ENCODE data around the gene CMIP.

The CMIP gene

DNA sequence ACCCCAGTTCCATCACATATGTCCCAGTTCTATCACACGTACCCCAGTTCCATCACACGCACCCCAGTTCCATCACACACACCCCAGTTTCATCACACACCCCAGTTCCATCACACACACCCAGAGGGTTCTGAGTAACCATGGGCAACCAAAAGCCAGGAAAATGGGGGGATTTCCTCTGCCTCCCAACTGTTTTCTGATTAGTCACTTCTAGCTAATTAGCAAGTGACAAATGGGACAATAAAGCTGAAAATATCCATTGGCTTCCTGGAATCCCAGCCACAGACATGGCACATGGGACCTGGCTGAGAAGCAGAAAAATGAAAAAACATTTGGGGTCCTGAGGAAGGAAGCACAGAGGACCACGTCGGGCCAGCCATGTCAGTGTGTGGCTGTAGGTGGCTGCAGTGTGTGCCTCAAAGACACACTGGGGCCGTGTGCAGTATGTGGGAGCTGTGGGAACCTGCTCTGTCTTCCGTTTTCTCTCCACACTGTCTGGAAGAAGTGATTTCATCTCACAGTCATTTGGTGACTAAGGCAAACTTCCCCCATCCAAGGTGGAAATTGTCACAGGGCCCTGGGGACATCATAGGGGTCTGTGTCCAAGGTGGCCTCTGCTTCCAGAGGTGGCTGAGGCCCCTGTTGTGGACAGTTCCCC is 106.7 kb downstream of the CMIP start:
- no peak for DNase-seq (ENCODE audit: low spot score)

DNA sequence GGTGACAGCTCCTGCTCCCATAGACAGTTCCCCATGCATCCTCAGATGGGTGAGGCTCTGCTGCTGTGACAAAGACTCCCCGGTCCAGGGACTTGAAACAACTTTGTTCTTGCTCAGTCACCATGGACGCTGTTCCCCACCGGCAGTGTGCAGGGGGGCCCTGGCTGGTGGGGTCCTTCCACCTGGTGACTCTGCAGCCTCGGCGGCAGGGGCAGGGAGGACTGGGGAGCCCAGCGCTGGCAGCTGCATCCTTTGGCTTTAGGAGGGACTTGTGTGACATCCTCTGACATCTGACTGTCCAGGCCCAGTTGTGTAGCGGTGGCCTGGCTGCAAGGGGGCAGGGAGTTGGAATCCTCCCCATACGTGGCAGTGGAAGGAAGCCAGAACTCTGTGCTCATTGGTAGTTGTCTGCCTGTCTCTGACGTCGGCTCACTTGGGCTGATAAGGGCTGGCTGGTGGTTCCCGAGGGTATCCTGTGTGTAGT is 107.3 kb downstream of the CMIP start:
- DNase-seq (ENCODE audit: low spot score), result no peak

DNA sequence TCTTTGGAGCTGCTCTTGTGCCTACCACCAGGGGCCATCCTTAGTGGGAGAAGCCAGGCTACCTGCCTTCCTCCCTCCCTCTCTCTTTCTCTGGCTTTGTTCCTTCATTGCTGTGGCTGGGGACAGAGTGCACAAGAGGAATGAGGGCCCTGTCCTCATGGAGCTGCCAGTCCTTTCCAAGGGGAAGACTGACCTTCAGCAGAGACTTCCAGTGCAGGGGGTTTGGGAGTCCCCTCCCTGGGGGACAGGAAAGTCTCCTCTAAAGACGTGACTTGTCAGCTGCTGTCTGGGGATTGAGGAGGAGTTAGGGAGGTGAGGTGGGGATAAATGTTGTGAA is 108.1 kb downstream of the CMIP start:
- no peak for DNase-seq (ENCODE audit: low spot score)

DNA sequence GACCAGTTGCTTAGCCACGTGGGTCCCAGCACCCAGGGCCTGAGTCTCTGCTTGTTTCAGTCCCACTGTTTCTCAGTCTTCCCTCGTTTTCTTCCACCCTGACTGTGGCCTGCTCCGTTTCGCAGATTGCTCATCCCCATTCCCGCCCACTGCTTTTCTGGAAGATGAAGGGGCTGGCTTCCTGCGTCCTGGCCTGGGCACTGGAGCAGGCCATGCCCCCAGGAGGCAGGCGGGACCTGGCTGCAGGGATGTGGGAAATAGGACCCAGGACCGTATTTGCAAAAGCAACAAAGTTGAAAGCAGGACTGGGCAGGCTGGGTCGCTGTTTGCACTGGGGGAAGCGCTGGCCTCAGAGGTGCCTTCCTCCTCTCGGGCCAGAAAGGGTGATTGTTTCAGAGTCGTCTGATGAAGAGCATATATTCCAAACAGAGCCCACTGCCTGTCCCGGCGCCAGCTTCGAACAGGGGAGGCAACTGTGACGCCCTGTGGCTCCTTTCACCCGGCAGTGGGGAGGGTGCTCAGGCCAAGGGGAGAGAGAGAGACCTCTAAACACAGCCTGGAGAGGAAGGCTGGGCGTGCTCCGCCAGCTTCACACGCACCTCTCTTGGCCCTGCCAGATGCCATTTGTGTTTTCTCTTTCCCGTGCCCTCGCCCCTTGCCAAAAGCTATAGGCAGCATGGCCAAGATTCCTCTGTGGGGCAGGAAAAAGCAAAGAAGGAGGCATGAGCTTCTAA is 108.6 kb downstream of the CMIP start:
- DNase-seq (ENCODE audit: low spot score), result no peak

DNA sequence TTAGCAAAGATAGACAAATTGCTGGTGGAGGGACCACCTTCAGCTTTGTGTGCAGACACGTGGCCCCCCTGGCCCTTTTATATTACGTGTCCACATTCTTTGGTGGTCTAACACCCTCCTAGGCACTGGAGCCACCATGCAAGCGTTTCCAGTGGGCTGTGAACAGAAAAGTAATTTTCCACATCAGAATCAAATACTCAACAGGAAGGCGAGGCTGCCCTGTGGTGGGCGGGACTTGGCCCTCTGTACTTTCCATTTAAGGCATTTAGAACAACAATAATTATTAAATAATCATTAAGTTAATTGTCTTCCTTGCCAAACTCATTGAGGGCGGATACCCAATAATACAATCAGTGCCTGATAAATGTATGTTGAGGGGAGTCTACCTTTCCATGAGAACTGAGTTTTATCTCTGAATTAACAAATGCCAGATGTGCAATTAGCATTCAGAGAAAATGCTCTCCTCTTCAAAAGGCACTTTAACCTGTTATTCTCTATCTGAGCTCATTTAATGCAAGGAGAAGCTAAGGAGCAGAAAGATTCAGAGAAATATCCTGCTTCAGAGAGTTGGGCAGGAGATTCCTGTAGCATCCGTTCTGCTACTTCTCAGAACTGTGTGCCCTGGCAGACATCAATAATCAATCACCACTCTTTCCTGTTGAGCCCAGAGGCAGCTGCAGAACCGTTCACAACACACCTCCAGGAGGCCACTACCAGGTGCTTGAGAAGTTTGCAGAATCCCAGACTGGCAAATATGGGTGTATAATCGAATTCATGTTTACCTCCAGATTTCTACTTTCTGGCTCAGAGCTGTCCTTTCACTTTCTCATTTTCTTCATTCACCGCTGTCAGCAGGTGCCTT is 109.4 kb downstream of the CMIP start:
- DNase-seq (ENCODE audit: low spot score), result no peak

DNA sequence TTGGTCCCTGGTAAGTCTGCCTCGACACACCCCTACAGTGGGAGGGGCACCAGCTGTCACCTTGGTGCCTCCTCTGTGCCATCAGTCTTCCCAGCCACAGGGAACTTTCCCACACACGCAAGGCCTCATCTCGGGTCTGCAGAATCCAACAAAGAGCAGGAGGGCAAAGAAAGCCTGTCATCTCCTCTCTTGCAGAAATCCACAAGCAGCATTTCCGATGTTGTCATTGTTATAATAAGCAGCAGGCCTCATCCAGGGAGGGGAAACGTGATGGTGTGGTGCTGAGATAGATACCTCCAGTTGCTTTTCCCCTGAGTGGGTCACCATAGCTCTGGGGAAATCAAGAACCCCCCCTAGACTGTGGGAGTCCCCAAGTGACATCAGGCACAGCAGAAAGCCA is 110.4 kb downstream of the CMIP start:
- no peak for DNase-seq (ENCODE audit: low spot score)

DNA sequence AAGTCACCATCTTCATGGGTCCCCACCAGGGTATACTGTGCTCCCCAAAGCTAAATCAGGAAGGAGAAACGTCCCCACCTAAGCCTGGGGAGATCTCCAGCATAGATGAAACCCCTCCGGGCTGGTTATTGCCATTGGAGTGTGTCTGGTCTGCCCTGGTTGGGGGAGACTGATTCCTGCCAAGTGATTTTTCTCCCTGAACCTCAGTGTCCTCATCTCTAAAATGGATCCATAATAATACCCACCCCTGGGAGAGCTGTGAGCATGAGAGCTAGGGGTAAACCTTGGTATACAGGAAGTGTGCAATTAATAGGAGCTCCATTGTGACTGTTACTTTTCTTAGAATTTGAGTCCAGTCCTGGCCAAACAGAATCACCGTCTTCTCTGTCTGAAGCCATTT is 111.1 kb downstream of the CMIP start:
- DNase-seq (ENCODE audit: low spot score), result no peak

DNA sequence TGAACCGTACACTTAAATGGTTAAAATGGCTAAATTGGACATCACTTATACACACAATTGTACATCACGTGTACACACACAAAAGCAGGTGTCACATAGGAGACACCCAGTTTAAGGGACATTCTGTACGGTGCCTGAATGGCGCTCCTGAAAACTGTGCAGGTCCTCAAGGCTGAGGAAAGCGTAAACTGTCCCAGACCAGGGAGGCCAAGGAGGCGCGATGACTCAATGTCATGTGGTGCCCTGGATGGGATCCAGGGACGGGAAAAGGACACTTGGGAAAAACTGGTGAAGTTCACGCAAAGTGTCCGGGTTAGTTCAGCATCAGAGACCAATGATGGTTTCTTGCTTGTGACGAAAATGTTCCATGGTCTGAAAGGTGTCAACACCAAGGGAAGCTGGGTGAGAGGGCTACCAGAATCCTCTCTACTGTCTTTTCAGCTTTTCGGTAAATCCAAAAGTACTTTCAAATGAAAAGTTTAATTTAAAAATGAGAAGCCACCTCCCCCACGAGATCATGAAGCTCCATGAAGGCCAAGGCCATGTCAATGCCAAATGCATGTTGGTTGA is 112.2 kb downstream of the CMIP start:
- no peak for DNase-seq (ENCODE audit: low spot score)

DNA sequence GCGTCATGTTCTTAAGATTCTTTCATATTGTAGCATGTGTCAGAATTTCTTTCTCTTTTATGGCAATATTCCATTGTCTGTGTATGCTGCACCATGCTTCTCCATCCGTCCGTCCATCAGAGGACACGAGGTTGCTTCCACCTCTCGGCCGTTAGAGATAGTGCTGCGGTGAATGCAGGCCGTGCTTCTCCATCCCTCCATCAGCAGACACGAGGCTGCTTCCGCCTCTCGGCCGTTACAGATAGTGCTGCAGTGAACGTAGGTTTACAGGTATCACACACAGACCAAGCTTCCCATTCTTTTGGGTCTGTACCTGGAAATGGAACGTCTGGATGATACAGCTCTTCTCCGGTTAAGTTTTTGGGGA is 113.5 kb downstream of the CMIP start:
- no peak for DNase-seq (ENCODE audit: low spot score)

DNA sequence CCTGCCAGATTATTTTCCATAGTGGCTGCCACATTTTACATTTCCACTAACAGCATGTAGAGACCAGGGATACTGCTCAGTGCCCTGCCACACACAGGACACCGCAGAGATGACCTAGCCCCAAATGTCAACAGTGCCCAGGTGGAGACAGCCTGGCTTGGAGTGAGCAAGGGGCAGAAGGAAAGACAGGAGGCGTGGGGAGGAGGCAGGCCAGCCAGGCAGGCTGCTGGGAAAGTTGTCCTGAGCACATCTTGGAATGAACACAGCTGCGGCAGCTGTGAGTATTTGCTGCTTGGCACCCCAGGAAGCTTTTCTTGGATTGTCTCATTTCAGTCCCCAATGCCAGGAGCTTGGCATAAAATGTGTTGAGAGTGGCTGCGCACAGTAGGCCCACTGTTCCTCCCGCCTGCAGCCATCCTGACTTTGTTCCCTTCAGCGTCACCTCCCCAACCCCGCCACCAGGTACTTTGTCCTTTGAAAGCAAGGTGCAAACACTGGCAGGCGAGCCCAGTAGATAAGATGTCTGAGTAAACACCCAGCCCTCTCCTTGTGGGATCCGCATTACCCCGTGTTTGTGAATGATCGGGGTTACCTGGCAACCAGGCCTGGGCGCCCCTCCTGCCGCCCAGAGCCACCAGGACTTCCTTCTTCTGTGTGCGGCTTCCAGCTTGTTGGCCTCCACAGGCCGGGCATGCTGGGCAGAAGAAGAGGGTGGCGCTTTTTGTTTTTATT is 114.0 kb downstream of the CMIP start:
- DNase-seq (ENCODE audit: low spot score), result no peak

DNA sequence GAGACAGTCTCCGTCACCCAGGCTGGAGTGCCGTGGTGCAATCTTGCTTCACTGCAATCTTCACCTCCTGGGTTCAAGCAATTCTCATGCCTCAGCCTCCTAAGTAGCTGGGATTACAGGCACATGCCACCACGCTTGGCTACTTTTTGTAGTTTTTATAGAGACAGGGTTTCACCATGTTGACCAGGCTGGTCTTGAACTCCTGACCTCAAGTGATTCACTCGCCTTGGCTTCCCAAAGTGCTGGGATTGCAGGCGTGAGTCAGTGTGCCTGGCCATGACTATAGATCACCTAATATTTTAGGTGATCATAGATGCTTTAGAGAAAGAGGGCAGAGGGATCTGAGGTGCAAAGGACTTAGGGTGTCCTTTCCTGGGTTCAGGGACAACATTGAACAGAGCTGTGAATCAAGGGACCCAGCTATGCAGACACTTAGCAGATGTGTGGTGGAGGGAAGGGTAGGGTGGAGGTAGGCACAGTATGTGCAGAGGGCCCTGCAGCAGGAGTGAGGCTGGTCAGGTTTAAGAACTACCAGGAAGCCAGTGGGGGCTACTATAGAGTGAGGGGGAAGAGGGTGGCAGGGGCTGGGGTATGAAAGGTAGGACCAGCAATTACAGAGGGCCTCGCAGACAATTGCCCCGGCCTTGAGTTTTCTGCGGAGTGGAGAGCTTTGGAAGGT is 116.5 kb downstream of the CMIP start:
- DNase-seq (ENCODE audit: low spot score), result no peak

DNA sequence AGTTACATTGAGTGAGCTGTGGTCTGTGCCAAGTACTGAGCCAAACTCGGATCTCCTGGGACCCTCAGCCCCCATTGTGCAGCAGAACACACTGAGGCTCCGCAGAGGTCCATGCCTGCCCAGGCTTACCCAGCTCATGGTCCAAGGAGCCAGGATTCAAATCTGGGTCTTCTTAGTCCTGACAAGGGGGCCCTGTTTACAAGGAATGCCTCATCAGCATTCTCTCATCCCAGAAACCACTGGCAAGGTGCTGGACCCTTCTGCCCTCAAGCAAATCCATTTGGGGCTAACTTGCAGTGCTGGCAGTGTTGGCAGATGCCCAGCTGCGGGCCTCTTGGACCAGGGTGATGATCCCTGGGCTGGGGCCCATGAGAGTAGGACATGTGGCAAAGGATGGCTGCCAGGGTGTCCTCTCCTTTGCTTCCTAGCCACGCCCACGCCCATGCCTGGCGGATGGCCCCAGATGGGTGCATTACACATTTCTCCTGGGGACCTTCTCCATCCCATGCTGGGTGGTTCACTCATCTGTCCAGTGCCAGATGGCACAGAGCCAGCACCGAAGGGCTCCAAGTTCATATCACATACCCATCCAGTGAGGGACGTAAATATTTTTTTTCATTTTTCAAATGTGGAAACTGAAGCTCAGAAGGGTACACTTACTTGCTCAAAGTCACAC is 117.7 kb downstream of the CMIP start:
- no peak for DNase-seq (ENCODE audit: low spot score)

DNA sequence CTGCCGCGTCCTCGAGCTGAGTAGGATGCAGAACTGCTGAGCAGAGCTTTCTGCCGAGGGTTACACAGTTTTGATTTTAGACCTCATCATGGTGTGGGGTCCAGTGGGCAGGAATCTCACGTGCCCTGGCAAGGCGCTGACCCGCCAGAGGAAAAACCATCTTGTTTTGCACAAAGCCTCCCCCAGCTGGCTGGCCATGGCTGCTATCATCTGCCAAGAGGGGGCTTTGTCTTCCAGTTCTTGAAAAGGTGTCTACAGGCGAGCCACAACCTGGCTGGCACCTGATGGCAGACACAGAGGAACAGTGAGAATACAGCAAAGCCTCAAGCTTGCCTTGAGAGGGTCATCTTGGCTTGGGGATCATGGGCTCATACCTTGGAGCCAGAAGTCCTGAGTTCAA is 118.3 kb downstream of the CMIP start:
- no peak for DNase-seq (ENCODE audit: low spot score)

DNA sequence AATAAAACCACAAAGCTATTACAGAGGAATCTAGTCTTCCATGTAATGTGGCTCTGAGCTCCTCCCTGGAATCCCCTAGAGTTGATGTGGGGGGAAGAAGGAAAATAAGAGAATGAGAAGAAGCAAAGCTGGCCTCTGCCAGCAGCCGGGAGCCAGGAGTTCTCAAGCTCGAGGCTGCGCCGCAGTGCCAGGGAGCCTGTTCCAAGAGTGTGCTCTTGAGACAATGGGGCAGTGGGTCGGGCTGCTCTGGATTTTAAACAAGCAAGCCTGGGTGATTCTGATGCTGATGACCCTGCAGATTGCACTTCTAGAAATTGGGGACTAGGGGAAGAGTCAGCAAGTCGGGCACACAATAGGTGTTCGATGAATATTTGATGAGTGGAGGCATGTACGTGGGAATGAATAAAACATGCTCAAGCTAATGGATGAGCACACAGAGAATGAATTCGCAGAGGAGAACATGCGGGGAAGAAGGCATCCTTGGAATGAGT is 119.9 kb downstream of the CMIP start:
- DNase-seq (ENCODE audit: low spot score), result no peak

DNA sequence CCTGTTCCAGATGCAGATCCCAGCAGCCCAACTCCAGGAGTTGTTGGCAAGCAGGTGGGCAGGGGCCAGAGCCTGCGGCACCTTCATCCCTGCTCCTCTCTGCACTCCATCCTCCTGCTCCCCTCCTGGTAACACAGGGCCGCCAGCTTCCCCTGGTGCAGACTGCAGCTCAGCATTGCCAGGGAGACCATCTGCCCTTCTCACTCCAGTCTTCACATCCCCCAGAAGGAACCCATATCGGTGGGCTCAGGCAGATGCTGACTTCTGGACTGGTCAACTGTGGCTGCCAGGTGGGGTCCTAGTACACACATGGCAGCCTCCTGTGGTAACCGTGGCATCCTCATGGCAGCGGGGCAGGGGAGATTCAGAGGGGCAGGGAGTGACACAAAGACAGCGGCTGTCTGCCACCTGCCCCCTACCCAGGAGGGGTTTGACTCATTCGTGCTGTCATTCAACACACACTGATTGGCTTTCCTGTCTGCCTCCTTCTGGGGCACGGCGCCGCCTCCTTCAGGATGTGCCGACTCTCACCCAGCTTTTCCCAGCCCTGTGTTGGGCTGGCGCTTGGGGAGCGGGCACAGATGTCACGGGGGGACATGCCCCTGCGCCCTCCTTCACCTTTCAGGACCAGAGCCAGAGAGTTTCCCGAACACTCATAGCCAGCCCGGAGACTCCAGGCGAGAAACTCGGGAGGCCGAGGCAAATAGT is 120.9 kb downstream of the CMIP start:
- DNase-seq (ENCODE audit: low spot score), result no peak

DNA sequence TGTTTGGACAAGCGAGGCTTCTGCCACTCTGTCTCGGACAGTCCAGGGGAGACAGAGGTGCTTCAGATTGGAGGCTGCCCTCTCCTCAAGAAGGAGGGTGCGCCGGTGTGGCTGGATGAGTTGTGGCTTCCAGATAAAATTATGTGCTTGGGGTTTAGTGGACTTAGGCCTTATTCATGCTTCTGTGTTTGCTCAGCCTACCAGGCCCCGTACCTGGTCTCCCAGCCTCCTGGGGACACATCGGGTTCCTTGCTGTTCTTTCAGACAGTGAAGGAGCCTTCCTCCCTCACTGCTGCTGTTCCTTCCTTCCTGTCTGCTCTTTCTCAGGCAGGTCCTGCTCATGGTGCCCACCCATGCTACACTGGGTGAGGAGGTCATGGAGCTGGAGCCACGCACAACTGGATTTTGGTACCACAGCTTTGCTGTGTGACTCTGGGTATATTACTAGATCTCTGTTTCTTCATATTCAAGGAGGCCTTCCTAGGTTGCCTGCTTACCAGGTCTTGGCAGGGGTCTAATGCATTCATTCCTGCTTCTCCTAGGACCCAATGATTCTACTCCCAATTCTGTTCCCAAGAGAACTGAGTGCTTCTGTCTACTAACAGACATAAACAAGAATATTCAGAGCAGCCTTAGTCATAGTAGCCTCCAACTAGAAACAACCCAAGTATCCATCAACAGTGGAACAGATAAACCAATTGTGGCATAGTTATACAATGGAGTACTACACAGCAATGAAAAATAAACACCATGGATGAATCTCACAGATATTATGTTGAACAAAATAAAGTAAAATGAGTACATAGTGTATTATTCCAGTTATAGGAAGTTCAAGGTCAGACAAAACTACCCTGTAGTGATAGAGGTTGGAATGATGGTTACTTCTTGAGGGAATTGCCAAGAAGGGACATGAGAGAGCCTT is 121.7 kb downstream of the CMIP start:
- no peak for DNase-seq (ENCODE audit: low spot score)

DNA sequence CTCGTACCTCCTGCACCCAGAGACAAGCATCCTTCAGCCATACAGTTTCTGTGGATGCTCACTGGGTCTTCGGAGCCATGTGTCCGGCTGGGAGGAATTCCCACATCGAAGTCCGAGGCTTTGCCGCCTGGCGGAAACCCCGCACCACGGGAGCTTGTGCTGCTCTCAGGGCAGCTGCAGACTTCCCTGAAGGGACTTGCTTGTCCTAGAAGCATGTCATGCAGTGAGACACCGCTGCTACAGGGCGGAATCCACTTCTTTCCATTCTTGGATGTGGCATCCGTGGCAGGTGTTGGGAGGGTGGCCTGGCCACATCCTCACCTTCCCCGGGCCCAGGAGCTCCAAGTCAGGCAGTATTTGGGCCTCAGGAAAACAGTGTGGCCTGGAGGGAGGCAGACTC is 122.5 kb downstream of the CMIP start:
- no peak for DNase-seq (ENCODE audit: low spot score)

DNA sequence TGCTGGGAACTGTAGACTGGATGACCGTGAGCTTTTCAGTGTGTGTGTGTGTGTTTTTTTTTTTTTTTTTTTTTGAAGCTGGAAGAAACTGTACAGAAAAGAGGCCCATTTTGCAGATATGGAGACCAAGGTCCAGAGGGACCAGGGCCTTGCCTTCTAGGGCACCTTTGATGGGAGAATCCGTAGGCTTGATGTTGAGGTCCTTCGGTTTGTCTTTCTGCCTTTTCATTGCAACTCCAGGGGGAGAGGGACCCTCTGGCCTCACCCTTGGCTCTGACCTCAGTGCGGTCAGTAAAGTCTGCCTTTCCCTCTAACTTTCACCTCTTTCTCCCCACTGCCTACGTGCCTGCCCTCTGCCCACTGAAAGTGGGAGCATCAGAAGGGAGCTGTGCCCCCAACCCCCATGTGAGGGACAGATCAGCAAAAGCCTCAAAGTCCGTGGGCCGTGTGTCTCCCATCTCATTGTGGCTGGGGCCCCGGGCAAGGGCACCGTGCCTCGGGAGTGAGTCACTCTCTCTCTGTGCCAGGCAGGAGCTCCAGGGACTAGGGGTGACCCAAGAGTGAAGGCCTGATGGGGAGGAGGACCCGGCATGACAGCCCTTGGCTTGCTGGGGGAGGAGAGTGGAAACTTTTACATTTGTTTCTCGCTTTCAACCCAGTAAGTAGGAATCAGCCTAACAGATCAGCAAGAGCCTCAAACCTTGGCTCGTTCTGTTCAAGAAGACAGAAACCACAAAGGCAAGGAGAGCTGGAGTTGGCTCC is 123.6 kb downstream of the CMIP start:
- DNase-seq (ENCODE audit: low spot score), result no peak

All from NAMALWA (cell line).